Keratinocyte (primary cell): ENCODE measurements around the gene HECTD4.

ENCODE experiments used
- CTCF ChIP-seq, 3 experiments: IDR thresholded peaks in 1 of 3; conservative IDR thresholded peaks in 1 of 3; optimal IDR thresholded peaks in 1 of 3; 2 replicates in 2 of 3; 3 replicates in 1 of 3; pipeline versions ENCODE3 to v1.5.1; 2011; ENCODE audit warnings: low read length in 3 of 3, mild to moderate bottlenecking in 3 of 3, moderate library complexity in 2 of 3, control low read depth in 1 of 3, inconsistent platforms in 1 of 3; ENCODE audit not compliant: insufficient read depth in 2 of 3; ENCODE audit errors: extremely low read depth in 1 of 3
- EZH2 ChIP-seq: IDR thresholded peaks from one replicate; pipeline ENCODE4 v1.6.1; 2012; ENCODE audit warnings: inconsistent platforms, mild to moderate bottlenecking, low read length, moderate library complexity

- TF ChIP-seq CTCF (optimal IDR thresholded peaks at IDR 0.05 in 1 of 3, IDR thresholded peaks at IDR 0.05 in 1 of 3, conservative IDR thresholded peaks at IDR 0.05 in 1 of 3; ENCODE audit: extremely low read depth in 1 of 3, insufficient read depth in 2 of 3, low read length in 3 of 3): no peak
- no peak for TF ChIP-seq EZH2
Measured at GRCh38 chr12:112327209-112327938, 54.9 kb downstream of the HECTD4 start.
